HepG2 (cell line): Measurements from ENCODE around the gene LSM3. TPM values are rescaled to one million over a fixed set of nuclear protein-coding genes. Genes with fewer than 3 reads are reported as not detected.
A peak's percentile ranks its signal among the peaks of the same experiment; 100 is the strongest.

Source experiments
- ATAC-seq: fragments of 200-7000 bp; cut with Tn5 transposase; 3 replicates; pipeline ENCODE4 v1.9.1; 2020; ENCODE audit warnings: mild to moderate bottlenecking, moderate library complexity
- BruUV-seq: library from RNA; stranded (reverse); fragments of 400-500 nt; replicated peaks from 2 replicates; lab custom pipeline; 2021; lab: Mats Ljungman, UMichigan
- CTCF ChIA-PET: fragments of 300-600 bp; formaldehyde crosslinking; extraction: SDS; loops from one replicate; lab custom pipeline; 2021; ENCODE audit warnings: low total read pairs, inconsistent platforms, low intra/inter-chr PET ratio; lab: Yijun Ruan, JAX
- POLR2A ChIA-PET: fragments of 350-600 bp; sonication (Branson Sonifier 250); formaldehyde crosslinking; loops from one replicate; lab custom pipeline; 2020; ENCODE audit warnings: antibody characterized with exemption, inconsistent platforms; lab: Yijun Ruan, JAX
- DNase-seq: peaks from one replicate; pipeline ENCODE4 v3.0.0-alpha.2; 2015; ENCODE audit warnings: low spot score
- FAIRE-seq: peaks from 3 replicates; lab custom pipeline; 2011; peaks lifted over from hg19 to GRCh38; lab: Jason Lieb, UNC
- H2AFZ ChIP-seq: one replicate; pipeline ENCODE4 v1.6.1; 2011; ENCODE audit warnings: low read length, inconsistent platforms
- H3K27ac ChIP-seq: fragments of 300-600 bp; 3 replicates; pipeline ENCODE4 v1.8.0; 2011; ENCODE audit warnings: mixed run types, mild to moderate bottlenecking, mixed read lengths, low read length, inconsistent platforms; ENCODE audit not compliant: insufficient read depth; ENCODE audit errors: extremely low read length
- H3K27me3 ChIP-seq, 2 experiments: fragments of 200-600 bp in 1 of 2; 2 replicates in 1 of 2; 3 replicates in 1 of 2; pipeline versions ENCODE4 v1.6.0 to v1.8.0; 2011; ENCODE audit warnings: low read length in 2 of 2, mild to moderate bottlenecking in 2 of 2, moderate library complexity in 2 of 2, inconsistent platforms in 1 of 2; ENCODE audit not compliant: insufficient read depth in 2 of 2, control insufficient read depth in 1 of 2
- H3K36me3 ChIP-seq, 2 experiments: fragments of 200-600 bp in 1 of 2; replicated peaks in 1 of 2; 2 replicates in 1 of 2; 3 replicates in 1 of 2; pipeline versions ENCODE4 v1.5.1 to v1.8.0; 2011; ENCODE audit warnings: low read length in 2 of 2, inconsistent platforms in 1 of 2; ENCODE audit not compliant: insufficient read depth in 2 of 2, control insufficient read depth in 1 of 2
- H3K4me1 ChIP-seq: 2 replicates; pipeline ENCODE4 v1.5.1; 2012; ENCODE audit warnings: low read length, inconsistent platforms; ENCODE audit not compliant: insufficient read depth
- H3K4me2 ChIP-seq: 2 replicates; pipeline ENCODE4 v1.6.0; 2011; ENCODE audit warnings: low read depth, low read length, inconsistent platforms
- H3K4me3 ChIP-seq, 3 experiments: fragments of 200-600 bp in 1 of 3; sonication (generic), shearing (Covaris generic) in 1 of 3; replicated peaks in 1 of 3; 2 replicates each; pipeline ENCODE4 v1.5.1; 2011 to 2016; ENCODE audit warnings: low read length in 3 of 3, inconsistent platforms in 2 of 3, low read depth in 2 of 3, mild to moderate bottlenecking in 2 of 3, control low read depth in 1 of 3, mixed read lengths in 1 of 3; ENCODE audit not compliant: insufficient read depth in 1 of 3
- H3K79me2 ChIP-seq: one replicate; pipeline ENCODE4 v1.6.1; 2011; ENCODE audit warnings: low read length, inconsistent platforms; ENCODE audit not compliant: insufficient read depth
- H3K9ac ChIP-seq: 2 replicates; pipeline ENCODE4 v1.6.0; 2011; ENCODE audit warnings: mild to moderate bottlenecking, low read depth, low read length, inconsistent platforms; ENCODE audit not compliant: insufficient read depth
- H3K9me3 ChIP-seq: 2 replicates; pipeline ENCODE4 v1.5.1; 2012; ENCODE audit warnings: mild to moderate bottlenecking, low read length
- H4K20me1 ChIP-seq: 2 replicates; pipeline ENCODE4 v1.6.0; 2011; ENCODE audit warnings: inconsistent platforms, mild to moderate bottlenecking, low read length, moderate library complexity; ENCODE audit not compliant: insufficient read depth
- ATF7-NPFF ChIP-seq: sonication (generic); formaldehyde crosslinking; IDR thresholded peaks from 2 replicates; pipeline ENCODE4 v1.8.1; 2023; ENCODE audit warnings: mild to moderate bottlenecking, low read depth, missing genetic modification reagents, moderate library complexity
- KDM5A ChIP-seq: fragments of 200-600 bp; sonication (generic); IDR thresholded peaks from 2 replicates; pipeline ENCODE4 v1.7.0; 2018; ENCODE audit warnings: antibody characterized with exemption, mild to moderate bottlenecking, low read length, borderline replicate concordance
- KDM5B ChIP-seq: sonication (generic); formaldehyde crosslinking; IDR thresholded peaks from 2 replicates; pipeline ENCODE4 v1.4.0; 2020; ENCODE audit warnings: missing genetic modification reagents, mild to moderate bottlenecking, borderline replicate concordance
- USF2 ChIP-seq, 2 experiments: sonication (generic) in 1 of 2; formaldehyde crosslinking in 1 of 2; IDR thresholded peaks; 2 replicates each; pipeline versions ENCODE4 v1.5.1 to v1.6.1; 2011 to 2020; ENCODE audit warnings: borderline replicate concordance in 1 of 2, low read depth in 1 of 2, low read length in 1 of 2, mild to moderate bottlenecking in 1 of 2, missing genetic modification reagents in 1 of 2, moderate library complexity in 1 of 2
- ZNF17 ChIP-seq: sonication (generic); formaldehyde crosslinking; IDR thresholded peaks from 2 replicates; pipeline ENCODE4 v1.5.0; 2020; ENCODE audit warnings: mild to moderate bottlenecking, missing genetic modification reagents
- ZNF446 ChIP-seq: sonication (generic); formaldehyde crosslinking; IDR thresholded peaks from 2 replicates; pipeline ENCODE4 v1.5.0; 2020; ENCODE audit warnings: mild to moderate bottlenecking, missing genetic modification reagents
- ZUFSP ChIP-seq: sonication (generic); formaldehyde crosslinking; IDR thresholded peaks from 2 replicates; pipeline ENCODE4 v1.9.0; 2021; ENCODE audit warnings: missing genetic modification reagents, mild to moderate bottlenecking, borderline replicate concordance
- WGBS: methylation state at CpG from one replicate; pipeline ENCODE4 v1.1.6; 2017; ENCODE audit warnings: low lambda C conversion rate; 5-methylcytosine and 5-hydroxymethylcytosine counted together
- in situ Hi-C: cut with HindIII; loops from 2 replicates; pipeline ENCODE4 v1.10.0; 2017; ENCODE audit warnings: low pct_unique_long_range_greater_than_20kb; ENCODE audit not compliant: extremely low pct_ligation_motif_present
- intact Hi-C: fragments of 100-400 bp; cut with micrococcal nuclease; formaldehyde crosslinking; loops from one replicate; pipeline ENCODE4 v1.10.0; 2022; ENCODE audit not compliant: unreplicated experiment
- polyA plus RNA-seq, 8 experiments: library from polyadenylated mRNA; depleted of rRNA in 3 of 8; stranded (reverse) in 7 of 8; unstranded in 1 of 8; fragments of >200 nt; fragmentation: Illumina TruSeq in 4 of 8; extraction: Trizol in 4 of 8; gene quantifications; 2 replicates each; pipeline versions ENCODE4 v1.2.1 to v1.2.3, GENCODE V29; 2011 to 2016; ENCODE audit warnings: low read depth in 4 of 8, missing spikeins in 1 of 8, mixed read lengths in 1 of 8; ENCODE audit not compliant: insufficient read depth in 1 of 8
- total RNA-seq, 5 experiments: library from RNA; depleted of rRNA; stranded (reverse); fragments of >200 nt; fragmentation: Illumina TruSeq; extraction: Trizol; gene quantifications; 2 replicates each; pipeline ENCODE4 v1.2.3, GENCODE V29; 2016; ENCODE audit warnings: low read depth in 1 of 5
- TF ChIP-seq, protein P1 (sequence below): fragments of 450-650 bp; IDR thresholded peaks from 2 replicates; pipeline ENCODE4 v1.6.1; 2016
- TF ChIP-seq, protein P2 (sequence below): sonication (generic); formaldehyde crosslinking; IDR thresholded peaks from 2 replicates; pipeline ENCODE4 v1.5.0; 2020; ENCODE audit warnings: mild to moderate bottlenecking, missing genetic modification reagents

LSM3 gene
- total and polyA plus RNA-seq, 2 of the 13 experiments (the other 11 are each of a cell fraction or from before 2014, with no cell fraction given), result 5.1 to 19.4 TPM

DNA sequence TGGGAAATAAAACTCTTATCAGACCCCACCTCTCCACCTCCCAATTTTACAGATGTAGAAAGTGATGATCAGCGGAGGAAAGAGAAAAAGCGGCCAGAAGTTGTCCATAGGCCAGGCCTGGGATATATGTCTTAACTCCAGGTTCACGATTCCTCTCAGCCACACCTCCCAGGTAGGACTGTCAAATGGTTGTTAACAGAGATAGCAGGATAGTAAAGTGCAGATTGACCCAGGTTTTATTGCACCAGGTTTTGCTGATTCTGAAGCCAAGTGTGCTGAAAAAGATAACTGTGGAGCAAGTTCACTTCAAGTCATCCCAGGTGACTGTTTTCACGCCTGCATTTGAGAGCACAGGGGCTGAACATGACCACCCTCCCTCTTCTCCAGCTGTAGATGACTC is 36.1 kb downstream of the LSM3 start:
- H3K9ac ChIP-seq, result no peak overlapping the region
- DNase-seq (no peak), FAIRE-seq (no peak), ATAC-seq (no peak)
- TF ChIP-seq KDM5A (no peak), ZNF446 (CRISPR knock-in tag) (no peak), ATF7-NPFF (CRISPR knock-in tag) (no peak)
- WGBS, result 74% methylated on average over 4 of the region's 4 CpGs
- H3K4me1 ChIP-seq, result peaks cover 43% of the 10 kb centered on the region
- H3K4me3 ChIP-seq, result no peak overlapping the region
- intact Hi-C loops, result no loop called here
- no peak overlapping the region for H2AFZ ChIP-seq
- H3K9me3 ChIP-seq, result no peaks in the 10 kb centered on the region
- in situ Hi-C loops, result no loop called here
- CTCF ChIA-PET, result no interaction called here
- H3K27me3 ChIP-seq, result no peaks in the 10 kb centered on the region; a peak in 1 of 5 replicates
- no peak overlapping the region for H3K27ac ChIP-seq
- H4K20me1 ChIP-seq, result no peaks in the 10 kb centered on the region
- H3K36me3 ChIP-seq, result no peaks in the 10 kb centered on the region
- H3K4me2 ChIP-seq, result no peak overlapping the region
- BruUV-seq, result no TSS peak
- POLR2A ChIA-PET, result no interaction called here
- H3K79me2 ChIP-seq, result no peaks in the 10 kb centered on the region

DNA sequence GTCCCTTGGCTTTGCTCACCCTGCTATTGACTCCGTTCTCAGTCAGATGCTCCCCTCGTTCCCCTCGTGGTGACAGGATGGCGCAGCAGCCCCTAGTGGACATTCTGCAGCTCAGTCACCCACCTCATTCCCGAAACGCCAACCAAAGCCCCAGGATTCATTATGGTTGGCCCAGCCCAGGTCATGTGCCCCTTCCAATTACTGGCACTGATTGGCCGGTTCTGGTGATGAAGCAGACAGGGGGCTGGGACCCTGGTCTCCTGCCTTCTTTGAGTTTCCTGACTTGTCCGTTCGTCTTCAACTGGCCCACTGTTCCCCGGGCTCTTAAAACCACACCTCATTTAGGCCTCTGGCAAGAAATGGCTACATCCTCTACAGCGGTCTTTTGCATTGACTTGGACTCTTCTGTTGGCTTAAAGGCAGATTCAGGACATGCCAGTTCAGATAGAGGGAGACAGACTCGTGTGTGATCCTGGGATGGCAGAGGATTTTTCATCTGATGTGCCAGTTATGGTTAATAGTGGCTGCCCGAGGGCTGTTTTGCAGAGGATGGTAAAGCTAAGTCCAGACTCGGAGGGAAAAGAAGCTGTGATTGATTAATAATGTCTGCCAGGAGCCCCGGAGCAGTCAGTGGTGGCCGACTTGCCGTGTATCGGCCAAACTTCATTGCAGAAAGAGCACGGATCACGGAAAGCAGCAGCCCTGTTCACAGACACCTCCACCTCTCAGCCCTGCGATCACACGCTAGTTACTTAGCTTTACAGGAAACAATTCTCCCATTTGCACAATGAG is 37.8 kb downstream of the LSM3 start:
- DNase-seq, result peak; percentile 39
- Histone ChIP-seq H3K27ac (no peak overlapping the region), H2AFZ (no peak overlapping the region), H3K9me3 (no peaks in the 10 kb centered on the region), H3K79me2 (no peaks in the 10 kb centered on the region), H3K4me1 (peaks cover 36% of the 10 kb centered on the region), H3K27me3 (no peaks in the 10 kb centered on the region; a peak in 1 of 5 replicates), H3K9ac (no peak overlapping the region), H3K4me2 (peak overlapping the region; percentile 25; the same call in 1 of the 2 replicates), H3K36me3 (no peaks in the 10 kb centered on the region), H4K20me1 (no peaks in the 10 kb centered on the region), H3K4me3 (no peak overlapping the region)
- BruUV-seq, result no TSS peak
- intact Hi-C loops, result no loop called here
- ATAC-seq, result peak; percentile 92
- WGBS, result 77% methylated on average over 17 of the region's 22 CpGs
- in situ Hi-C loops, result no loop called here
- ChIA-PET CTCF (no interaction called here), POLR2A (no interaction called here)
- FAIRE-seq, result no peak
- TF ChIP-seq KDM5B (CRISPR knock-in tag) (no peak), USF2 (IDR thresholded peaks at IDR 0.05; ENCODE audit: low read depth, low read length) (peak; percentile 71), USF2 (CRISPR knock-in tag; IDR thresholded peaks at IDR 0.05; ENCODE audit: borderline replicate concordance) (peak; percentile 84; the same call in 1 of the 2 replicates), ZUFSP (CRISPR knock-in tag) (no peak), ZNF17 (CRISPR knock-in tag) (no peak)
- TF ChIP-seq, protein P1, sequence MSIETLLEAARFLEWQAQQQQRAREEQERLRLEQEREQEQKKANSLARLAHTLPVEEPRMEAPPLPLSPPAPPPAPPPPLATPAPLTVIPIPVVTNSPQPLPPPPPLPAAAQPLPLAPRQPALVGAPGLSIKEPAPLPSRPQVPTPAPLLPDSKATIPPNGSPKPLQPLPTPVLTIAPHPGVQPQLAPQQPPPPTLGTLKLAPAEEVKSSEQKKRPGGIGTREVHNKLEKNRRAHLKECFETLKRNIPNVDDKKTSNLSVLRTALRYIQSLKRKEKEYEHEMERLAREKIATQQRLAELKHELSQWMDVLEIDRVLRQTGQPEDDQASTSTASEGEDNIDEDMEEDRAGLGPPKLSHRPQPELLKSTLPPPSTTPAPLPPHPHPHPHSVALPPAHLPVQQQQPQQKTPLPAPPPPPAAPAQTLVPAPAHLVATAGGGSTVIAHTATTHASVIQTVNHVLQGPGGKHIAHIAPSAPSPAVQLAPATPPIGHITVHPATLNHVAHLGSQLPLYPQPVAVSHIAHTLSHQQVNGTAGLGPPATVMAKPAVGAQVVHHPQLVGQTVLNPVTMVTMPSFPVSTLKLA, result no peak
- TF ChIP-seq, protein P2, sequence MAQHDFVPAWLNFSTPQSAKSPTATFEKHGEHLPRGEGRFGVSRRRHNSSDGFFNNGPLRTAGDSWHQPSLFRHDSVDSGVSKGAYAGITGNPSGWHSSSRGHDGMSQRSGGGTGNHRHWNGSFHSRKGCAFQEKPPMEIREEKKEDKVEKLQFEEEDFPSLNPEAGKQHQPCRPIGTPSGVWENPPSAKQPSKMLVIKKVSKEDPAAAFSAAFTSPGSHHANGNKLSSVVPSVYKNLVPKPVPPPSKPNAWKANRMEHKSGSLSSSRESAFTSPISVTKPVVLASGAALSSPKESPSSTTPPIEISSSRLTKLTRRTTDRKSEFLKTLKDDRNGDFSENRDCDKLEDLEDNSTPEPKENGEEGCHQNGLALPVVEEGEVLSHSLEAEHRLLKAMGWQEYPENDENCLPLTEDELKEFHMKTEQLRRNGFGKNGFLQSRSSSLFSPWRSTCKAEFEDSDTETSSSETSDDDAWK, result no peak
